ENCODE data around the gene KRTAP2-2.
"Not testable (repeated sequence)": the region's sequence is repeated elsewhere in the genome, so short reads cannot be mapped to it uniquely, and the experiment has no call there.

KRTAP2-2 gene

GRCh38 chr17:41065016-41065689, 10.1 kb upstream of the KRTAP2-2 start:
- DNase-seq (ENCODE audit: extremely low read depth in 1 of 2, low read depth in 1 of 2), result not testable (repeated sequence)

GRCh38 chr17:41064301-41064700, 9.3 kb upstream of the KRTAP2-2 start:
- DNase-seq (ENCODE audit: extremely low read depth in 1 of 2, low read depth in 1 of 2), result no peak

- no peak for DNase-seq (ENCODE audit: extremely low read depth in 1 of 2, low read depth in 1 of 2)
Measured at GRCh38 chr17:41063449-41063848, 8.4 kb upstream of the KRTAP2-2 start.

- no peak for DNase-seq (ENCODE audit: extremely low read depth in 1 of 2, low read depth in 1 of 2)
Measured at GRCh38 chr17:41061964-41062363, 6.9 kb upstream of the KRTAP2-2 start.

GRCh38 chr17:41060052-41060604, 5.1 kb upstream of the KRTAP2-2 start, which contains the start of gene KRTAP2-3:
Gene KRTAP2-3, minus strand, starts transcription at chr17:41060114. Its CDS starts 64 bp downstream, at chr17:41060050.
- DNase-seq (ENCODE audit: extremely low read depth in 1 of 2, low read depth in 1 of 2), result no peak

- not testable (repeated sequence) for DNase-seq (ENCODE audit: extremely low read depth in 1 of 2, low read depth in 1 of 2)
Measured at GRCh38 chr17:41059276-41060051, 4.4 kb upstream of the KRTAP2-2 start.

- DNase-seq (ENCODE audit: extremely low read depth in 1 of 2, low read depth in 1 of 2), result no peak
Measured at GRCh38 chr17:41058741-41059140, 3.7 kb upstream of the KRTAP2-2 start.

GRCh38 chr17:41057547-41057946, 2.5 kb upstream of the KRTAP2-2 start:
- DNase-seq (ENCODE audit: extremely low read depth in 1 of 2, low read depth in 1 of 2), result no peak

GRCh38 chr17:41054556-41054955, 474 bp downstream of the KRTAP2-2 start:
- DNase-seq (ENCODE audit: extremely low read depth in 1 of 2, low read depth in 1 of 2), result not testable (repeated sequence)

GRCh38 chr17:41054025-41054424, 1.0 kb downstream of the KRTAP2-2 start:
- no peak for DNase-seq (ENCODE audit: extremely low read depth in 1 of 2, low read depth in 1 of 2)

GRCh38 chr17:41052566-41052965, 2.5 kb downstream of the KRTAP2-2 start:
- DNase-seq (ENCODE audit: extremely low read depth in 1 of 2, low read depth in 1 of 2), result no peak

- DNase-seq (ENCODE audit: extremely low read depth in 1 of 2, low read depth in 1 of 2), result no peak
Measured at GRCh38 chr17:41049110-41049509, 5.9 kb downstream of the KRTAP2-2 start.

GRCh38 chr17:41048441-41048840, 6.6 kb downstream of the KRTAP2-2 start:
- no peak for DNase-seq (ENCODE audit: extremely low read depth in 1 of 2, low read depth in 1 of 2)

GRCh38 chr17:41046735-41047465, 8.1 kb downstream of the KRTAP2-2 start, which contains the start of gene KRTAP2-1:
Gene KRTAP2-1, minus strand, starts transcription at chr17:41047316. Its CDS starts 49 bp downstream, at chr17:41047267.
- not testable (repeated sequence) for DNase-seq (ENCODE audit: extremely low read depth in 1 of 2, low read depth in 1 of 2)

- no peak for DNase-seq (ENCODE audit: extremely low read depth in 1 of 2, low read depth in 1 of 2)
Measured at GRCh38 chr17:41042953-41043352, 12.1 kb downstream of the KRTAP2-2 start.

- not testable (repeated sequence) for DNase-seq (ENCODE audit: extremely low read depth in 1 of 2, low read depth in 1 of 2)
Measured at GRCh38 chr17:41040783-41041571, 14.1 kb downstream of the KRTAP2-2 start, which contains the start of gene KRTAP1-1. Gene KRTAP1-1, minus strand, starts transcription at chr17:41041450. Its CDS starts 53 bp downstream, at chr17:41041397.

GRCh38 chr17:41037853-41038350, 17.1 kb downstream of the KRTAP2-2 start:
- no peak for DNase-seq (ENCODE audit: extremely low read depth in 1 of 2, low read depth in 1 of 2)

- DNase-seq (ENCODE audit: extremely low read depth in 1 of 2, low read depth in 1 of 2), result not testable (repeated sequence)
Measured at GRCh38 chr17:41034346-41034935, 20.6 kb downstream of the KRTAP2-2 start, which contains the start of gene KRTAP1-3. Gene KRTAP1-3, minus strand, starts transcription at chr17:41034874. Its CDS starts 53 bp downstream, at chr17:41034821.

GRCh38 chr17:41029633-41030245, 25.3 kb downstream of the KRTAP2-2 start, which contains the start of gene KRTAP1-4:
Gene KRTAP1-4, minus strand, starts transcription at chr17:41030195. Its CDS starts 117 bp downstream, at chr17:41030078.
- DNase-seq (ENCODE audit: extremely low read depth in 1 of 2, low read depth in 1 of 2), result no peak

Data from stimulated activated CD8-positive, alpha-beta memory T cell treated with anti-CD3 and anti-CD28 coated beads, Interleukin-7, amount 100 ng/mL, for 48 hours (primary cell).